Measurements from ENCODE around the gene B9D1. TPM values are rescaled to one million over a fixed set of nuclear protein-coding genes. Genes with fewer than 3 reads are reported as not detected.
A peak's percentile ranks its signal among the peaks of the same experiment; 100 is the strongest.

The B9D1 gene
- total RNA-seq, 1 donor from 2014 or later: 6.8 TPM

- DNase-seq (no peak), ATAC-seq (ENCODE audit: poor library complexity) (no peak)
- intact Hi-C loops (cut with DNase I): no loop called here
Observed at GRCh38 chr17:19315104-19315503, 47.4 kb downstream of the B9D1 start.

GRCh38 chr17:19313746-19314651, 48.5 kb downstream of the B9D1 start:
- no peak for DNase-seq
- ATAC-seq (ENCODE audit: poor library complexity): no peak
- intact Hi-C loops (cut with DNase I): no loop called here

- intact Hi-C loops (cut with DNase I): no loop called here
- no peak for DNase-seq
- ATAC-seq (ENCODE audit: poor library complexity): no peak
Observed at GRCh38 chr17:19313066-19313745, 49.3 kb downstream of the B9D1 start.

GRCh38 chr17:19312406-19312805, 50.1 kb downstream of the B9D1 start:
- no peak for ATAC-seq (ENCODE audit: poor library complexity)
- DNase-seq: no peak
- intact Hi-C loops (cut with DNase I): no loop called here

GRCh38 chr17:19311421-19312215, 50.9 kb downstream of the B9D1 start:
- DNase-seq (no peak), ATAC-seq (ENCODE audit: poor library complexity) (no peak)
- intact Hi-C loops (cut with DNase I): no loop called here

- ATAC-seq (ENCODE audit: poor library complexity): no peak
- DNase-seq: no peak
- intact Hi-C loops (cut with DNase I): no loop called here
Observed at GRCh38 chr17:19311016-19311415, 51.5 kb downstream of the B9D1 start.

GRCh38 chr17:19310151-19310550, 52.4 kb downstream of the B9D1 start:
- intact Hi-C loops (cut with DNase I): no loop called here
- ATAC-seq (ENCODE audit: poor library complexity): no peak

GRCh38 chr17:19309701-19310100, 52.8 kb downstream of the B9D1 start:
- ATAC-seq (ENCODE audit: poor library complexity) (no peak), DNase-seq (no peak)
- intact Hi-C loops (cut with DNase I): no loop called here

More at GRCh38 chr17:19310151-19310550, 52.4 kb downstream of the B9D1 start:
- no peak for DNase-seq

- intact Hi-C loops (cut with DNase I): no loop called here
- DNase-seq: no peak
Observed at GRCh38 chr17:19308398-19308797, 54.1 kb downstream of the B9D1 start.

GRCh38 chr17:19307521-19307920, 55.0 kb downstream of the B9D1 start:
- ATAC-seq (ENCODE audit: poor library complexity) (no peak), DNase-seq (no peak)
- intact Hi-C loops (cut with DNase I): no loop called here

More at GRCh38 chr17:19308398-19308797, 54.1 kb downstream of the B9D1 start:
- ATAC-seq (ENCODE audit: poor library complexity): no peak

- ATAC-seq (ENCODE audit: poor library complexity) (no peak), DNase-seq (no peak)
- intact Hi-C loops (cut with DNase I): no loop called here
Observed at GRCh38 chr17:19306160-19307111, 56.1 kb downstream of the B9D1 start.

- ATAC-seq (ENCODE audit: poor library complexity) (no peak), DNase-seq (no peak)
- intact Hi-C loops (cut with DNase I): no loop called here
Observed at GRCh38 chr17:19305761-19306159, 56.8 kb downstream of the B9D1 start.

- intact Hi-C loops (cut with DNase I): no loop called here
Observed at GRCh38 chr17:19305256-19305655, 57.3 kb downstream of the B9D1 start.

GRCh38 chr17:19304751-19305150, 57.8 kb downstream of the B9D1 start:
- no peak for ATAC-seq (ENCODE audit: poor library complexity)
- intact Hi-C loops (cut with DNase I): no loop called here
- DNase-seq: no peak

More at GRCh38 chr17:19305256-19305655, 57.3 kb downstream of the B9D1 start:
- ATAC-seq (ENCODE audit: poor library complexity): no peak
- DNase-seq: no peak

GRCh38 chr17:19304209-19304608, 58.3 kb downstream of the B9D1 start:
- intact Hi-C loops (cut with DNase I): no loop called here
- DNase-seq: peak; percentile 71
- peak; percentile 57 for ATAC-seq (ENCODE audit: poor library complexity)

- DNase-seq (no peak), ATAC-seq (ENCODE audit: poor library complexity) (peak; percentile 5)
- intact Hi-C loops (cut with DNase I): no loop called here
Observed at GRCh38 chr17:19303367-19303776, 59.2 kb downstream of the B9D1 start.

- DNase-seq: no peak
- ATAC-seq (ENCODE audit: poor library complexity): peak; percentile 44
- intact Hi-C loops (cut with DNase I): no loop called here
Observed at GRCh38 chr17:19302791-19303331, 59.7 kb downstream of the B9D1 start.

GRCh38 chr17:19301973-19302372, 60.5 kb downstream of the B9D1 start:
- no peak for DNase-seq
- intact Hi-C loops (cut with DNase I): no loop called here
- ATAC-seq (ENCODE audit: poor library complexity): no peak
